ENCODE measurements around the gene ANKZF1.

The ANKZF1 gene

GRCh38 chr2:219209236-219210195, 20.1 kb upstream of the ANKZF1 start:
- DNase-seq = no peak

- no peak for DNase-seq
Observed at GRCh38 chr2:219210196-219210885, 19.3 kb upstream of the ANKZF1 start.

GRCh38 chr2:219210886-219211362, 18.7 kb upstream of the ANKZF1 start:
- DNase-seq = no peak

DNA sequence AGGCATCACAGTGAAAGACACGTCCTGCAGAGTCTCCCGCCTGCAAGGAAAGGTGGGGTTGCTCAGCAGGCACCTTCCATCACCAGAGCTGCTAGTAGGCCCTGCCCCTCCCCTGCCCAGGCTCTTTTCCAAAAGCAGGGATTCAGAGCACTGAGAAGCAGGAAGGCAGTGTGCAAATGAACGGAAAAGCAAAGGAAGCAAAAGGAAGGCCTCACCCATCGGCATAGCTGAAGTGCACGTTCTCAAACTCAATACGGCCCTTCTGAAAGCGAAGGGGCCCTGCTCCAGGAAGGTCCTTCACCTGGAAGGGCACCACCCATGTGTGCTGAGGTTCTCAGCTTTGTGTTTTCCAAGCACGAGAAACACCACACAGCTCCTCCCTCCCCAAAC, 16.6 kb upstream of the ANKZF1 start:
- DNase-seq = no peak

GRCh38 chr2:219213486-219214071, 16.0 kb upstream of the ANKZF1 start:
- no peak for DNase-seq

DNA sequence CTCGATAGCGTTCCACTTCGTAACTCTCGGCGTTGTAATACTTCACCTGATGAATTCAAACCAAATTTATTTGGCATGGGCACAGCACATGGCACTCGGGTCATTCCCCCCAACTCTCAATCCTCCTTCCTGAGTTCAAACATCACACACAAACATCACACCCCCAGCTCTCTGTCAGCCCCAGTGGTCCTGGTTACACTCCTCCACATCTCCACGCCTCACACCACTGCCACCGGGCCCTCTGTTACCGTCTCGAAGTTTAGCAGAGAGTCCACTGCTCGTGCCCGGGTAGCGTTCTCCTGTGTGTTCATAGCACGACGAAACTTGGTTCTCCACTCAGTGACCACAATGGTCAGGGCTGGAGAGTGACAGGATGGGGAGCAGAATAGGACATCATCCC, 15.5 kb upstream of the ANKZF1 start:
- DNase-seq = no peak

DNA sequence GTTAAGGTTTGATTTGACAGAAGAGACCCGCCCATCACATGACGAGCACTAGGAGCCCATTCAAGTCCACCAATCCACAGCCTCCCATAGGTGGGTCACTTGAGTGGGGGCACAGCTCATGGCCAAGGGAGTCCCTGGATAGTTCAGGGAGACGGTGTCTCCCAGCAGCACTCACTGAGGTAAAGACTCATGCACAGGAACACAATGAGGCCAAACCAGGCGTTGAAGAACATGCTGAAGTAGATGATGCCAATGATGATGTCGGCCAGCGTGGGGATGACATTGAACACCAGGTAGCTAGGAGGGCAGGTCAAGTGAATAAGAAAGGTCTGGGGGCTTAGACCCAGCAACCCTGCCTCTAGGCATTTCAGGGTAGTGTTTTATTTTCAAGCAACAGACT, 14.8 kb upstream of the ANKZF1 start:
- DNase-seq = no peak

GRCh38 chr2:219215871-219216534, 13.6 kb upstream of the ANKZF1 start:
- DNase-seq = no peak

- no peak for DNase-seq
Observed at GRCh38 chr2:219216535-219216915, 13.1 kb upstream of the ANKZF1 start.

DNA sequence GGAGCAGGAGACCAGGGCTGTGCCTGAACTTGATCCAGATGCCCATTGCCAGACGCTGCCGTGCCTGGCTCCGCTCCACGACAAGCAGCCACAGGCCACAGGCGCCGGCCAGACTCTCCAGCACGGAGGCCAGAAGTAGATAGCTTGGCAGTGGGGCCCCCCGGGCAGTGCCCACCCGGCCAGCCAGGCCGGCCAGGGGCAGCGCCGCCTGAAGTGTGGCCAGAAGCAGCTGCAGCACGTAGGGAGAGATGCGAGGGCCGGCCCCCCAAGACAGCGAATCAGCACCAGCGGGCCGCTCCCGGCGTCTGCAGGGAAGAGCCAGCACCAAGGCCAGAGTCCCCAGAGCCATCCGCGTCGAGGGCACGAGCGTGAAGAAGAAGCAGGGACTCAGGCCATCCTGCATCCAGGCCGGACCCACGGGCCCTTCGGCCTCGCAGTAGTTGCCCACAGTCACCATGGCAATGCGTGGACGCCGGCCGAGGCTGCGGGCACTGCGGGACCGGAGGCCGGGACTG, 11.3 kb upstream of the ANKZF1 start:
- DNase-seq = peak; percentile 30 to 71

- DNase-seq = peak; percentile 95
Observed at GRCh38 chr2:219218732-219219701, 10.6 kb upstream of the ANKZF1 start, which contains the start of gene ABCB6. ABCB6 (minus strand) TSS chr2:219218958; CDS start chr2:219218673, 285 bp downstream.

DNA sequence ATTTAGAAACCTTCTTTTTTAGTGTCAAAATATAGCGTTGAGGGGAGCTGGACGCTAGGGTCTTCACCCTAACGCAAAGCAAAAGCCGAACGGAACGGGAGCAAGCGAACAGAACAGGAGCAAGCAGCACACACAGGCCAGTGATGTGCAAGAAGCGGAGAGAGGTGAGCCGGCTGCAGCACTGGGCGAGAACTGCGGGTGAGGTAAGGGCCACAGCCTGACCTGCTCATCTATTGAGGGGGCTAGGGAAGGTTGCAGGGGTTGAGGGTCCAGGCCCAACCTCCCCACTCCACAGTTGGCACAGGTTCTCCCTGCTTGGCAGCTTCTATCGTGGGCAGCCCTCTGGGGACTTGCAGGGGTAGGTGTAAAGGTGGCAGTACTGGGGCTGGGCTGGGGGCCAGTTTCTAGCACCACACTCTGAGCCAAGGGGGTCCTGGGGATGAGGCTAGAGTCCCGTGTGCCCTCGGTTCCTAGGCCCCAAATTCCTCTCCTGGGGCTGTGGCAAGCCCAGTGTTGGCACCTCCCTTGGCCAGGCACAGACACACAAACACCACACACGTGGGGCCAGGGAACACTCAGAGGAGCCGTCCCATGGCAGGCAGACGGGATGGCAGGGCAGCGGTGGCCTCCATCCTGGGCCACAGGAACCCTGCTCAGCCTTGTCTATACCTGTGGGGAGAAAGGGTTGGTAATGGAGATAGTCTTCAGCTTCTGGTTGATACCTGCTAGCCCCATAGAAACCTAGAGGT, 9.6 kb upstream of the ANKZF1 start:
- DNase-seq = no peak

DNA sequence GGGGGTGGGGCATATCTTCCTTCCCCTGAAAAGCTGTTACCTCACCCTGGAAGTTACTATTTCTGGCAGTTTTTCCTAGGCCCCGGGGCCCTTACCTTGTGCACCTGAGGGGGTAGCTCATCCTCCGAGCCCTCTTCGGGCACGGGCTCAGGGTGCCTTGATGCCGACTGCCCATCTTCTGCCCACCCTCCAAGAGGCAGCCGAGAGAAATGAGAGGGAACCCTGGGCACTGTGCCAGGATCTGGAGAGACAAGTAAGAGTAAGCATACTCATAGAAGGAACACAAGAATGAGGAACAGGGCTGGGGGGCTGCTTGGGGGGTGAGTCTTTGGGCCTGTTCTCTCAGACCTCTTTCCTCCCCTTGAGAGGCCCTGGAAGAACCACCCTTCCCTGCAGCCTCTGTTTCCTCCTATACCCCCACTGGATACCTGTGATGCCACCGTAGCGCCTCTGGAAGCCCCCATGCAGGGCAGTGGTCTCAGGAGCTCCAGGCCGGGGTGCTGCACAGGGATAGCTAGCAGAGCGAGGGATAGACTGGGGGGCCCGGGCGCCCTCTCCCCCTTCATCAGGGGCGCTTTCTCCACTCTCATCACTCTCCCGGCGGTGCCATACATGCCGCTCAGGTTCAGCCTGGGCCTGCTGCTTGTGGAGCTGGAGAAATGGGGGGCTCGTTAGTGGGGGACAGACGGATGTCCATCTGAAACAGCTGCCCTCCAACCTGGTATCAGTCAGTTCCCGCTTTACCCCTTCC, 8.8 kb upstream of the ANKZF1 start:
- no peak for DNase-seq

GRCh38 chr2:219221957-219222518, 7.6 kb upstream of the ANKZF1 start:
- DNase-seq = no peak

- no peak for DNase-seq
Observed at GRCh38 chr2:219223831-219224610, 5.6 kb upstream of the ANKZF1 start.

DNA sequence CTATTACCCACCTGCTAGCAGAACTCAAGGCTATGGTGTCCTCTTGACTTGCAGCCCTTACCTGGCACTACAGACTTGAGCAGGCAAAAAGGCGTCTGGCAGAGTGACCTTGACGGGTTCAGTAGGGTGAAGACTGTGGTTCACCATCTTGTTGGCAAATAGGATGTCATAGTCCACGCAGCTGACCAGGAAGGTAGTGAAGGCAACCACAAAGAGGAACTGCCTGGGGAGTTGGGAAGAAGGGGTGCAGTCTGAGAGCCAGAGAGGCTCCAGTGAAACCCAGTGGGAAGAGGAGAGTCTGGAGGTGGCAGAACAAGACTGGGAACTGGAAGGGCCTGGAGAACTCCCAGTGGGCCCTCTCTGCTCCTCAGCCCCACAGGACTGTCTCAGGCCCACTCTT, 4.3 kb upstream of the ANKZF1 start:
- no peak for DNase-seq

- no peak for DNase-seq
Observed at GRCh38 chr2:219228041-219228910, 1.3 kb upstream of the ANKZF1 start.

DNA sequence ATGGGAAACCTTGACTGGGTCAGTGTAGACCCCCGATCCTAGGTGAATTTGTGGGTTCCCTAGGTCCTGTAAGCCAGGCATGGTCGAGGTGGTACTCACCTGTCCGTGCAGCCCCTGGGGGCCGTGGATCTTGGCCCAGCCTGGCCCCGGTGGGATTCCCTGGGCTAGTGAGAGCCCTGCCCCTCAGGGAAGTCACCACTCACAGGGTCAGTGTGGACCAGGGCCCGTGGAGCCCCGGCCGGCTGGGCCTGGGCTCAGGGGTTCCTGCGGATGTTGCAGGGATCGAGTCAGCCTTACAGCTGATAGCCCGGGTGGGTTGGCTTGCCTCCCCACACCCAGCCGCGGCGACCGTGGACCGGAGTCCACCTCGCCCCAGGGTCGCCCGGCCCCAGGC, 698 bp upstream of the ANKZF1 start:
- no peak for DNase-seq

Measured in NCI-H2081 (cell line).